SK-N-SH treated with all-trans-retinoic acid at 6 μM for 48 hours (cell line): ENCODE measurements around the gene KCNG2.

Experiments used
- ATAC-seq: fragments of 200-7000 bp; cut with Tn5 transposase; 3 replicates; pipeline ENCODE4 v1.9.1; 2020; ENCODE audit warnings: mild to moderate bottlenecking, moderate library complexity
- BACH2 ChIP-seq: fragments of 250-450 bp; sonication (Bioruptor Pico); IDR thresholded peaks from 2 replicates; pipeline ENCODE4 v1.9.0; 2021; ENCODE audit warnings: mild to moderate bottlenecking, borderline replicate concordance
- CSDC2 ChIP-seq: fragments of 250-450 bp; sonication (Bioruptor Pico); IDR thresholded peaks from 2 replicates; pipeline ENCODE4 v1.5.0; 2020; ENCODE audit warnings: mild to moderate bottlenecking, moderate library complexity
- ESRRG ChIP-seq: fragments of 250-450 bp; sonication (Bioruptor Pico); IDR thresholded peaks from 2 replicates; pipeline ENCODE4 v1.6.1; 2021; ENCODE audit warnings: mild to moderate bottlenecking
- GLIS3 ChIP-seq: fragments of 250-450 bp; sonication (Bioruptor Pico); IDR thresholded peaks from 2 replicates; pipeline ENCODE4 v1.5.0; 2020; ENCODE audit warnings: mild to moderate bottlenecking, moderate library complexity
- ISL1 ChIP-seq: fragments of 250-450 bp; sonication (Bioruptor Pico); IDR thresholded peaks from 2 replicates; pipeline ENCODE4 v2.1.2; 2022; ENCODE audit warnings: mild to moderate bottlenecking, moderate library complexity
- PPARA ChIP-seq: fragments of 250-450 bp; sonication (Bioruptor Pico); IDR thresholded peaks from 2 replicates; pipeline ENCODE4 v1.5.0; 2020; ENCODE audit warnings: mild to moderate bottlenecking, borderline replicate concordance
- TCF4 ChIP-seq: fragments of 250-450 bp; sonication (Bioruptor Pico); IDR thresholded peaks from 2 replicates; pipeline ENCODE4 v1.8.0; 2021; ENCODE audit warnings: mild to moderate bottlenecking, moderate library complexity, borderline replicate concordance
- TOX ChIP-seq: fragments of 250-450 bp; sonication (Bioruptor Pico); IDR thresholded peaks from 2 replicates; pipeline ENCODE4 v1.8.0; 2021; ENCODE audit warnings: mild to moderate bottlenecking, moderate library complexity, borderline replicate concordance
- ZC3H10 ChIP-seq: fragments of 250-450 bp; sonication (Bioruptor Pico); IDR thresholded peaks from 2 replicates; pipeline ENCODE4 v1.5.1; 2021; ENCODE audit warnings: mild to moderate bottlenecking, moderate library complexity
- ZFP30 ChIP-seq: fragments of 450-650 bp; formaldehyde crosslinking; IDR thresholded peaks from 2 replicates; pipeline ENCODE4 v1.5.0; 2022; ENCODE audit warnings: mild to moderate bottlenecking, moderate library complexity
- ZNF565 ChIP-seq: fragments of 450-650 bp; formaldehyde crosslinking; conservative IDR thresholded peaks from 2 replicates; pipeline ENCODE4 v1.5.0; 2020; ENCODE audit warnings: low read depth, mild to moderate bottlenecking, moderate library complexity
- ZNF70 ChIP-seq: fragments of 450-650 bp; formaldehyde crosslinking; IDR thresholded peaks from 2 replicates; pipeline ENCODE4 v1.5.0; 2020; ENCODE audit warnings: mild to moderate bottlenecking, moderate library complexity
- ZNF8 ChIP-seq: fragments of 450-650 bp; formaldehyde crosslinking; IDR thresholded peaks from 2 replicates; pipeline ENCODE4 v1.5.0; 2020; ENCODE audit warnings: mild to moderate bottlenecking, moderate library complexity
- TF ChIP-seq, protein P1 (sequence below): fragments of 250-450 bp; sonication (Bioruptor Pico); IDR thresholded peaks from 2 replicates; pipeline ENCODE4 v1.5.1; 2021; ENCODE audit warnings: mild to moderate bottlenecking, moderate library complexity
- TF ChIP-seq, protein P2 (sequence below): fragments of 250-450 bp; sonication (Bioruptor Pico); IDR thresholded peaks from 2 replicates; pipeline ENCODE4 v1.8.0; 2020; ENCODE audit warnings: mild to moderate bottlenecking, moderate library complexity, borderline replicate concordance
- TF ChIP-seq, protein P3 (sequence below): fragments of 250-450 bp; sonication (Bioruptor Pico); IDR thresholded peaks from 2 replicates; pipeline ENCODE4 v1.8.0; 2021; ENCODE audit warnings: low read depth, mild to moderate bottlenecking, moderate library complexity, borderline replicate concordance
- TF ChIP-seq, protein P4 (sequence below): fragments of 250-450 bp; sonication (Bioruptor Pico); IDR thresholded peaks from 2 replicates; pipeline ENCODE4 v1.5.0; 2020; ENCODE audit warnings: mild to moderate bottlenecking, moderate library complexity

KCNG2 gene

DNA sequence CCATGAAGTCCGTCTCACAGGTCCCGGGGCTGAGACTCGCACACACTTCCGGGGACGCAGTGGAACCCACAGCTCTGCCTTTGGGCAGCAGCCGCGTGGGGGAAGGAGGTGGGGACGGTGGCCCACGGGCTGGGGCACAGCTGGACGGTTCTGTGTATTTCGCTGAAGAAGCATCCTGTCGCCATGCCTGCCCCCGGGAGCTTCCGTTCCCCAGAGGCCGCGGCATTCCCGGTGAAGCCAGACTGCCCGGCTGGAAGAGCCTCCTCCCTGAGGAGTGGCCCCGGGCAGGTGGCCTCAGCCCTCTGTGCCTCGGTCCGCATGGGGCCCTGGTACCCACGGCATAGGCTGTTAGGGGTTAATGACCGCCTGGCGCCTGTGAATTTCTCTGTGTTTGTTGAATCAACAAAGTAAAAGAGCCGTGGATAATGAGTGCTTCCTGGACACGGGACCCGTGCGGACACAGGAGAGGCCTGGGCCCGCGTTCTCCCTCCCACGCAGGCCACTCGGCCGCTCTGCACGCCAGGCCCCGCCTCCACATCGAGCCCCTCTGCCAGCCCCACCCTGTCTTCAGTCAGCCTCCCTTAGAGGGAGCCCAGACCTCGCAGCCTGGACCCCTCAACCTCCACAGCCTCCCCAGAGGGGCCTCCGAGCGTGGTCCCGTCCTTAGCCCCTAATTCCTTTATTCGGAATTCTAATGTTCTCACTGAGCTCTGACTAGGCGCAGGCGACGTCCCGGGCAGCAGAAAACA, 51.0 kb downstream of the KCNG2 start:
- no peak for TF ChIP-seq ZFP30 (CRISPR knock-in tag)
- ATAC-seq = no peak

DNA sequence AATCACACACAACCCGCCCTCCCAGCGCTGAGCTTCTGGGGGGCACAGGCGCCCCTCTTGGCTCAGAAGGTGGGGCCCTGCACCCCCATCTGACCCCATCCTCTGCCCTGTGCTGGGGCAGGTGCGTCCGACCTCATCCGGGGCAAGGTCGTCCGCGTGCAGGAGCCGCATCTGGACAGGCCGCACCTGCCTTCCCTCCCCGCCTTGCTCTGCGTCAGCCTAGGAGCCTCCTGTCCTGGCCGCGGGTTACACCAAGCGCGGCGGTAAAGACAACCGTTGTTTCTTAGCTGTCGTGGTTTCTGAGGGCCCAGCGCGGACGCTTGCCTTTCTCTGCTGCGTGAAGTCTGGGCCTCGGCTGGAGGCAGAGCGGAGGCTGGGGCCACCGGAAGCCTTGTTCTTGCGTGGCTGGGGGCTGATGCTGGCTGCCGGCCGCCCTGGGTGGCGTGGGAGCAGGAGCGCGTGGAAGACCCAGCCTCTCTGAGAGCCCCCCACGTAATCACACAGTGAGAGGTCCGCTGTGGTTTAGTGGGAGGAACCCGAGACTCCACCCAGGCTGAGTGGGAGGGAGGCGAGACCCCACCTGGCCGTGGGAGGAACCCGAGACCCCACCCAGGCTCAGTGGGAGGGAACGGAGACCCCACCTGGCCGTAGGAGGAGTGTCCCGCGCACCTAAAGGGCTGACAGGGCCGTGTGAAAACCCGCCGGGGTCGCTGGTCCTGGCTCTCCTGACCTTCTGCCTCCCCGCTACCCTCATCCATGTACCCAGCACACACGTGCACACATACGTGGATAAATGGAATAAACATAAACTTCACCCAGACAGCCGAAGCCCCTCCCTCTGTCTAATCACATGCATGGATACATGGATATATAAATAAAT, 51.8 kb downstream of the KCNG2 start:
- no peak for ATAC-seq
- TF ChIP-seq, protein P1, sequence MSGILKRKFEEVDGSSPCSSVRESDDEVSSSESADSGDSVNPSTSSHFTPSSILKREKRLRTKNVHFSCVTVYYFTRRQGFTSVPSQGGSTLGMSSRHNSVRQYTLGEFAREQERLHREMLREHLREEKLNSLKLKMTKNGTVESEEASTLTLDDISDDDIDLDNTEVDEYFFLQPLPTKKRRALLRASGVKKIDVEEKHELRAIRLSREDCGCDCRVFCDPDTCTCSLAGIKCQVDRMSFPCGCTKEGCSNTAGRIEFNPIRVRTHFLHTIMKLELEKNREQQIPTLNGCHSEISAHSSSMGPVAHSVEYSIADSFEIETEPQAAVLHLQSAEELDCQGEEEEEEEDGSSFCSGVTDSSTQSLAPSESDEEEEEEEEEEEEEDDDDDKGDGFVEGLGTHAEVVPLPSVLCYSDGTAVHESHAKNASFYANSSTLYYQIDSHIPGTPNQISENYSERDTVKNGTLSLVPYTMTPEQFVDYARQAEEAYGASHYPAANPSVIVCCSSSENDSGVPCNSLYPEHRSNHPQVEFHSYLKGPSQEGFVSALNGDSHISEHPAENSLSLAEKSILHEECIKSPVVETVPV (CRISPR knock-in tag) = no peak
- TF ChIP-seq ZNF565 (CRISPR knock-in tag) = no peak
- TF ChIP-seq, protein P2, sequence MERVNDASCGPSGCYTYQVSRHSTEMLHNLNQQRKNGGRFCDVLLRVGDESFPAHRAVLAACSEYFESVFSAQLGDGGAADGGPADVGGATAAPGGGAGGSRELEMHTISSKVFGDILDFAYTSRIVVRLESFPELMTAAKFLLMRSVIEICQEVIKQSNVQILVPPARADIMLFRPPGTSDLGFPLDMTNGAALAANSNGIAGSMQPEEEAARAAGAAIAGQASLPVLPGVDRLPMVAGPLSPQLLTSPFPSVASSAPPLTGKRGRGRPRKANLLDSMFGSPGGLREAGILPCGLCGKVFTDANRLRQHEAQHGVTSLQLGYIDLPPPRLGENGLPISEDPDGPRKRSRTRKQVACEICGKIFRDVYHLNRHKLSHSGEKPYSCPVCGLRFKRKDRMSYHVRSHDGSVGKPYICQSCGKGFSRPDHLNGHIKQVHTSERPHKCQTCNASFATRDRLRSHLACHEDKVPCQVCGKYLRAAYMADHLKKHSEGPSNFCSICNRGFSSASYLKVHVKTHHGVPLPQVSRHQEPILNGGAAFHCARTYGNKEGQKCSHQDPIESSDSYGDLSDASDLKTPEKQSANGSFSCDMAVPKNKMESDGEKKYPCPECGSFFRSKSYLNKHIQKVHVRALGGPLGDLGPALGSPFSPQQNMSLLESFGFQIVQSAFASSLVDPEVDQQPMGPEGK (CRISPR knock-in tag) = no peak
- TF ChIP-seq GLIS3 (CRISPR knock-in tag) = no peak
- TF ChIP-seq ZFP30 (CRISPR knock-in tag) = no peak

DNA sequence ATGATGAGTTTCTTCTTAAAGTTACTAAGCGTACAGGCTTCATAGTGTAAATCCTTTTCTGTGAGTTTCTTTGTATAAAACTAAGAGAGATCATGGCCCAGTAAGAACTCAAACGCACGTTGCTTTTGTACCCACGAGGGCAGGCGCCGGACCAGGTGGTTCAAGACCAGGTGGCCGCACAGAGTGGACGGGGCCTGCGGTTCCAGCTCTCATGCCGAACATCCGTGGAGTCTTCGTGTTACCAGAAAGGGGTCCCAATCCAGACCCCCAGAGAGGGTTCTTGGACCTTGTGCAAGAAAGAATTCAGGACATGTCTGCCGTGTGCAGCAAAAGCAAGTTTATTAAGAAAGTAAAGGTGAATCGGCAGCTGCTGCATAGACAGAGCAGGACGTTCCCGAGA, 53.0 kb downstream of the KCNG2 start:
- TF ChIP-seq TOX (CRISPR knock-in tag) (no peak), ZC3H10 (CRISPR knock-in tag) (no peak), ISL1 (CRISPR knock-in tag) (no peak), ZFP30 (CRISPR knock-in tag) (no peak)
- TF ChIP-seq, all 23 proteins: peak for 0
- ATAC-seq = no peak

DNA sequence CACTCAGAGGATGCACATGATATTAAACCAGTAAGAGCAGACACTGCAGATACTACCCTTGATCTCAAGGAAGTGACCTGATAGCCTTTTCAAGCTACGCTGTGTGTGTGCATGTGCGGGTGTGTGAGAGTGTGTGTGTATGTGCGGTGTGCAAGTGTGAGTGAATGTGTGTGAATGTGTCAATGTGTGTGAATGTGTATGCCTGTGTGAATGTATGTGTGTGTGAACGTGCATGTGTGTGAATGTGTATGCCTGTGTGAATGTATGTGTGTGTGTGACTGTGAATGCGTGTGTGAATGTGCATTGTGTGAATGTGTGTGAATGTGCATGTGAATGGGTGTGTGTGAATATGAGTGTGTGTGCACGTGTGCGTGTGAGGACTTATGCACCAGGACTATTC, 53.8 kb downstream of the KCNG2 start:
- TF ChIP-seq, protein P1 (CRISPR knock-in tag) = no peak
- TF ChIP-seq, protein P2 (CRISPR knock-in tag) = no peak
- TF ChIP-seq ESRRG (CRISPR knock-in tag) (no peak), TCF4 (no peak), ZFP30 (CRISPR knock-in tag) (no peak), CSDC2 (CRISPR knock-in tag) (no peak), ZNF565 (CRISPR knock-in tag) (no peak), ZC3H10 (CRISPR knock-in tag) (no peak), ZNF8 (CRISPR knock-in tag) (no peak), BACH2 (CRISPR knock-in tag) (no peak)
- TF ChIP-seq, protein P3, sequence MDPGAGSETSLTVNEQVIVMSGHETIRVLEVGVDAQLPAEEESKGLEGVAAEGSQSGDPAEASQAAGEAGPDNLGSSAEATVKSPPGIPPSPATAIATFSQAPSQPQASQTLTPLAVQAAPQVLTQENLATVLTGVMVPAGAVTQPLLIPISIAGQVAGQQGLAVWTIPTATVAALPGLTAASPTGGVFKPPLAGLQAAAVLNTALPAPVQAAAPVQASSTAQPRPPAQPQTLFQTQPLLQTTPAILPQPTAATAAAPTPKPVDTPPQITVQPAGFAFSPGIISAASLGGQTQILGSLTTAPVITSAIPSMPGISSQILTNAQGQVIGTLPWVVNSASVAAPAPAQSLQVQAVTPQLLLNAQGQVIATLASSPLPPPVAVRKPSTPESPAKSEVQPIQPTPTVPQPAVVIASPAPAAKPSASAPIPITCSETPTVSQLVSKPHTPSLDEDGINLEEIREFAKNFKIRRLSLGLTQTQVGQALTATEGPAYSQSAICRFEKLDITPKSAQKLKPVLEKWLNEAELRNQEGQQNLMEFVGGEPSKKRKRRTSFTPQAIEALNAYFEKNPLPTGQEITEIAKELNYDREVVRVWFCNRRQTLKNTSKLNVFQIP (CRISPR knock-in tag) = no peak
- TF ChIP-seq, all 23 proteins: peak for 0
- ATAC-seq = no peak

DNA sequence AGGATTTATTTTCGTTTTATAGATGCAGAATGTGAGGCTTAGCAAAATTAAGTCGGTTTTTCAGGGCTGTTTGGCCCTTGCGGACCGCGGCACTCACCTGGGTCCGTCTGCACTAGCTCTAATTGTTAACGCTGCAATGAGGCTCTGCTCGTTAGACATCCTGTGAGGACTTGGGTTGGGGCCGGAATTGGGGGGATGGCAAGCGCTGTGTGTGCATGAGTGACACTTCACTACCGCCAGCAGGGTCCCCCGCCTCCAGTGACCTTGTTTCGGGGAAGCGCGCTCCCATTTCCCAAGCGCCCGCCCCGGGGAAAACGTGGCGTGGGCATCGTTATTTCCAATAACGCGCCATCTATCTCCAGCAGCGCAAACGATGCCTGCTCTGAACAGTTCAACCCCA, 54.2 kb downstream of the KCNG2 start:
- no peak for ATAC-seq
- no peak for TF ChIP-seq BACH2 (CRISPR knock-in tag)
- no peak for TF ChIP-seq ZNF70 (CRISPR knock-in tag)
- TF ChIP-seq ZNF565 (CRISPR knock-in tag) = no peak
- no peak for TF ChIP-seq ZC3H10 (CRISPR knock-in tag)
- no peak for TF ChIP-seq PPARA (CRISPR knock-in tag)
- TF ChIP-seq, protein P4, sequence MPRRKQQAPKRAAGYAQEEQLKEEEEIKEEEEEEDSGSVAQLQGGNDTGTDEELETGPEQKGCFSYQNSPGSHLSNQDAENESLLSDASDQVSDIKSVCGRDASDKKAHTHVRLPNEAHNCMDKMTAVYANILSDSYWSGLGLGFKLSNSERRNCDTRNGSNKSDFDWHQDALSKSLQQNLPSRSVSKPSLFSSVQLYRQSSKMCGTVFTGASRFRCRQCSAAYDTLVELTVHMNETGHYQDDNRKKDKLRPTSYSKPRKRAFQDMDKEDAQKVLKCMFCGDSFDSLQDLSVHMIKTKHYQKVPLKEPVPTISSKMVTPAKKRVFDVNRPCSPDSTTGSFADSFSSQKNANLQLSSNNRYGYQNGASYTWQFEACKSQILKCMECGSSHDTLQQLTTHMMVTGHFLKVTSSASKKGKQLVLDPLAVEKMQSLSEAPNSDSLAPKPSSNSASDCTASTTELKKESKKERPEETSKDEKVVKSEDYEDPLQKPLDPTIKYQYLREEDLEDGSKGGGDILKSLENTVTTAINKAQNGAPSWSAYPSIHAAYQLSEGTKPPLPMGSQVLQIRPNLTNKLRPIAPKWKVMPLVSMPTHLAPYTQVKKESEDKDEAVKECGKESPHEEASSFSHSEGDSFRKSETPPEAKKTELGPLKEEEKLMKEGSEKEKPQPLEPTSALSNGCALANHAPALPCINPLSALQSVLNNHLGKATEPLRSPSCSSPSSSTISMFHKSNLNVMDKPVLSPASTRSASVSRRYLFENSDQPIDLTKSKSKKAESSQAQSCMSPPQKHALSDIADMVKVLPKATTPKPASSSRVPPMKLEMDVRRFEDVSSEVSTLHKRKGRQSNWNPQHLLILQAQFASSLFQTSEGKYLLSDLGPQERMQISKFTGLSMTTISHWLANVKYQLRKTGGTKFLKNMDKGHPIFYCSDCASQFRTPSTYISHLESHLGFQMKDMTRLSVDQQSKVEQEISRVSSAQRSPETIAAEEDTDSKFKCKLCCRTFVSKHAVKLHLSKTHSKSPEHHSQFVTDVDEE = no peak
